ENCODE measurements around the gene TAAR2.
A peak's percentile ranks its signal among the peaks of the same experiment; 100 is the strongest.

The TAAR2 gene

GRCh38 chr6:132569170-132569569 lies 54.9 kb downstream of the TAAR2 start:
- Histone ChIP-seq H3K9me3 (ENCODE audit: low read depth, low read length) (no peaks in the 10 kb centered on the region), H3K27ac (no peak overlapping the region), H3K36me3 (ENCODE audit: insufficient read depth, low read length) (no peaks in the 10 kb centered on the region), H3K9ac (ENCODE audit: insufficient read length) (no peak overlapping the region), H3K4me3 (no peak overlapping the region)
- TF ChIP-seq EZH2 (IDR thresholded peaks at IDR 0.05): no peak
- TF ChIP-seq POLR2AphosphoS5 (IDR thresholded peaks at IDR 0.05; ENCODE audit: borderline replicate concordance, low read depth, low read length): no peak
- no peak for TF ChIP-seq FOXP2 (optimal IDR thresholded peaks at IDR 0.05; ENCODE audit: control extremely low read depth, extremely low read length, insufficient read depth)
- DNase-seq (ENCODE audit: low read depth, low spot score): no peak

DNA sequence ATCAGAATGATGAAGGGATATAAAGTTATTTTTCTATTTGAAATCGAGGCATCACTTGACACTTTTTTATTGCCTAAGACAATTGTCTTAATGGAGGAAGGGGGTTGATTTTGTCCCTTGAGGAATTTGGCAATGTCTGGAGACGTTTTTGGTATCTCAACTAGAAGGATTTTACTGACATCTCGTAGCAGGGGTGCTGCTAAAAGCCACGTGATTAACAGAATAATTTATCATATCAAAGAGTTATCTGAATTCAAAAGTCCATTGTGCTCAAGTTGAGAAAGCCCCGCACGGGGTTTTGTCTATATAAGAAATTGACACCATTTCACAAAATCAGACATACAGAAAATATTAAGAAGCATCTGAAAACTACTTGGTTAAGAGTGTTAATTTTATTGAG lies 55.5 kb downstream of the TAAR2 start:
- no peak overlapping the region for H3K27ac ChIP-seq
- H3K9me3 ChIP-seq (ENCODE audit: low read depth, low read length): no peaks in the 10 kb centered on the region
- H3K4me3 ChIP-seq: no peak overlapping the region
- no peak overlapping the region for H3K9ac ChIP-seq (ENCODE audit: insufficient read length)
- no peak for TF ChIP-seq POLR2AphosphoS5 (IDR thresholded peaks at IDR 0.05; ENCODE audit: borderline replicate concordance, low read depth, low read length)
- no peak for TF ChIP-seq EZH2 (IDR thresholded peaks at IDR 0.05)
- TF ChIP-seq FOXP2 (optimal IDR thresholded peaks at IDR 0.05; ENCODE audit: control extremely low read depth, extremely low read length, insufficient read depth): no peak
- DNase-seq (ENCODE audit: low read depth, low spot score): no peak
- no peaks in the 10 kb centered on the region for H3K36me3 ChIP-seq (ENCODE audit: insufficient read depth, low read length)

DNA sequence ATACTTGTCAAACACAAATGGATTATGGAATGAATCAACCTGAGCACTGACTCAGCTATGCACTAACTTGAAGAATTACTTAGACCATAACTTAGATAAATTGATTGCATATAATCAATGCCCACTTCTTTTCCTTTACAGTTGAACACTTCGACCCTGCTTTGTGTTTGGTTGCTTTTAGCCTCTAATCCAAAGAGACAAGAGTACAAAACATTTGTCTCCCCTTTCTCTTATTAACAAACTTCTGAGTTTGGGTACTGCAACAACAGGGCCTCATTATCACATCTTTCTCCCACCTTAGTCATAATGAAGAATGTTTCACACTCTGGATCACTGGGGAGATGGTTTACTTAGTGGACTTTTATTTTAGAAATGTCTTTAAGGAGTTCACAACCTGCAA lies 56.5 kb downstream of the TAAR2 start:
- H3K4me3 ChIP-seq: 0 out of 2 replicates have a peak overlapping the region, but pooled peaks have one; percentile 9
- no peak for DNase-seq (ENCODE audit: low read depth, low spot score)
- TF ChIP-seq FOXP2 (optimal IDR thresholded peaks at IDR 0.05; ENCODE audit: control extremely low read depth, extremely low read length, insufficient read depth): no peak
- TF ChIP-seq POLR2AphosphoS5 (IDR thresholded peaks at IDR 0.05; ENCODE audit: borderline replicate concordance, low read depth, low read length): no peak
- no peak for TF ChIP-seq EZH2 (IDR thresholded peaks at IDR 0.05)
- H3K9ac ChIP-seq (ENCODE audit: insufficient read length): peak overlapping the region; percentile 34
- H3K27ac ChIP-seq: peak overlapping the region; percentile 53; the same call in 1 of the 2 replicates
- H3K36me3 ChIP-seq (ENCODE audit: insufficient read depth, low read length): no peaks in the 10 kb centered on the region
- no peaks in the 10 kb centered on the region for H3K9me3 ChIP-seq (ENCODE audit: low read depth, low read length)

Data from SK-N-MC (cell line).